H4 (cell line): ENCODE results near the gene EXOC4. TPM values are rescaled to one million over a fixed set of nuclear protein-coding genes. Genes with fewer than 3 reads are reported as not detected.
A peak's percentile ranks its signal among the peaks of the same experiment; 100 is the strongest.
"Not testable (repeated sequence)": the region's sequence is repeated elsewhere in the genome, so short reads cannot be mapped to it uniquely, and the experiment has no call there.

Source experiments
- DNase-seq: peaks from one replicate; pipeline ENCODE4 v3.0.0-alpha.2; 2015; ENCODE audit warnings: low spot score
- total RNA-seq: library from RNA; depleted of rRNA; stranded (reverse); fragments of >200 nt; shearing (Covaris generic); gene quantifications from 2 replicates; pipeline ENCODE4 v1.2.3, GENCODE V29; 2014

The EXOC4 gene
- total RNA-seq, 1 experiment from 2014 or later: 54.3 TPM

DNA sequence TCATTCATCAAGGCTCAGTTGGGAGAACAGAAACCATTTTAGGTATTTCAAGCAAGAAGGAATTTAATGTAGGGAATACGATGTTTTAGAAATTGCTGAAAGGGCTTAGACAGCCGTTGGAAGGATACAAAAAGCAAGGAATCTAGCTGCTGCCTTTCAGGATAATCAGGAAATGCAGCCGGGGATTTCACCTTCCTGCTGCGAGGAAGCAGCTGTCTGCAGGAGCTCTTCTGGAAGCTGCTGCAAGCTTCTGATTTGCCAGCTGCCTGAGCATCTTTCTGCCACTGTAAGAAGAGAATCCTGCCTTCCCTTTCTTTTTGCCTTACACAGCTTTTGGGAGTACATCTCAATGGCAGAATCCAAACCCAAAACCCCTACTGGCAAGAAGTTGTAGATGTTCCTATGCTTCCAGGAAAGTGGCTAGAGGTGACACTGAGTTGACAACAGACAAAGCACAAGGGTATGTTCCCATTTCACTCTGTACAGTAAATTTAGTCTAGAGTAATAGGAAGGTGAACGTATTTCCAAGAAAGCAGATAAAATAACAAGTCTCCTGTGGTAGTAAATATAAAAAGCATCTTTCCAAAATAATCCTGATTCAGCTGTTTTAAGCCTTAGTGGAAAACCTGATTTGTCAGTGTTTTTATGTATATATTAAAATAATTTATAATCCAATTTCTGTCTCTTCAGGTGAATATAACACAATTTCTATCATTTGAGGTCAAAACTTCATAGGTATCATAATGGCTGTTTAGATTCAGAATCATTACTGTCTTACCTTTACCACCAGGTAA, 725.8 kb downstream of the EXOC4 start:
- DNase-seq: no peak

DNA sequence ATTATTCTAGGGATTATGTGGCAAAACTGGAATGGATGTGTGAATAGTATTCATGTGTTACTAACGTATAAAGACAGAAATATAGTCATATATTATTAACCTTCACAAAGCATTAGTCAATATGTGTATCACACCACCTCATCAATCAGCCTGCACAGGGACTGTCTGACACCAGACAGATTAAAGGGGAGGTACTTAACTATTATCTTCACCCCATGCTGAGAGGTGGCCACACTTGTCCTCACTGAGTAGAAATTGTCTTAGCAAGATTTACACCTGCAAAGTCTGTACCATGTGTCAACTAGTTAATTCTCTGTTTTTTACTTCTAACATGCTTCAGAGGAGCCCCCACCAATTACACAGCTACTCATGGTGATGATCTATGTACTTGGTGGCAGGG, 727.9 kb downstream of the EXOC4 start:
- no peak for DNase-seq

DNA sequence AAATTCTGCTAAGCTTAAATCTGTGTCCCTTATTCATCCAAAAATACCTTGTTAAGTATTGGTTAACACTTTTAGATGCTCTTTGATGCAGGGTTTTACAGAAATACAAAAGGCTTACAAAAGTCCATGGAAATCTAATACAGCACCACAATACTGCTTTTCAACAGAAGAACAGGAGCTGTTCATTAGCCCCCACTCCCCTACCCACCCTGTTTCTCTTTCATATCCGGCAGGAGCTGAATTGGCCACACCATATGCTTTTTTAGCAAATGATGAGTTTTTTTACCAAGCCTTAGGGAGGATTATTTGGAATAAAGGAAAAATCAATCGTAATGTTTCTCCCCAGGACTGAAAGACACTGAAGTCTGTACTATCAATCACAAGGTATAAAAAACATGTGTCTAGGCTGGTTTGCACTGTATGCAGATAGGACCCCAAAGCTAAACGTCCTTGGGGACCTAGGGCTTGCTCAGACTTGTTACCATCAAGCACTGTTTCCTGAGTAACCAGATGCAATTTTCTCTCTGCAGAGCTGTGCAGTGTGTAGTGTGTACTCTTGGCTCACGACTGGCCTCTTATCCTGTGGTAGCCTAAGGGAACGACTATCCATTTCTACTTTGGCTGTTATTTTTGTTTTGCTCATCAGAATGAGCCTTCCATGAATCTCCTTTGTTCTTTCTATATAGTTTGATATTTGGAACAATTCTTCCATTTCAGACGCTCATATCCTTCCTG, 731.0 kb downstream of the EXOC4 start:
- DNase-seq: no peak

DNA sequence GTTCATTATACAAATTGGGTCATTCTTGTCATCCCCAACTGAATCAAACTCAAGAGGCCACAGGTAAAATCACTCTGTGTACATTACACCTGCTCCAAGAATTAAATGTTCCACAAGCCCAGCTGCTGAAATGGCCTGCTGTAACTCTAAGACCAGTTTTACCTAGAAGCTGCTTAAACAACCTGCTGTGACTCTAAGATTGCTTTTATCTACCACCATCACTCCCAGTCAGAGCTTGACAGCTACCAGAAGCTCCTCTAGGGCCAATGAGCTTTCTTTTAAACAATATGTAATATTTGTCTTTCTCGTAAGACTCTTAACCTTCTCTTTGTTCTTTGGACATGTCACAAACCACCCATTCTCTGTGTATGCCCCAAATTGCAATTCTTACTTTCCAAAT, 732.4 kb downstream of the EXOC4 start:
- no peak for DNase-seq

DNA sequence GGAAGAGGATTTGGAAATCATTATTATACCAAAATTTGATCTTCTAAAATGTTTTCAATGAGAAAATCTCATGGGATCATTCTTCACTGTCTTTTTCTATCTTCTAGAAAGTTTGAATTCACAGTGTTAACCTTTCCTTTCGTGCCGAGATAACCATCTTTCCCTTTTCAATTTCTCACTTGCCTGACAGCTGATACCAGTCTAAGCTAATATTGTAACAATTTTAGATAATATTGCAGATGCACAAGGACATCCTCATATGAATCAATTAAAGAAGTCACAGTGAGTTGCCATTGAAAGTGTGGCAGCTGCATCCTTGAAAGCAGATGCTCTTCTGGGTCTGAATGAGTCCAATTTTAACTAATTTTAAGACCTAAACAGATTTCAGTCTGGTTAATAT, 734.7 kb downstream of the EXOC4 start:
- no peak for DNase-seq

DNA sequence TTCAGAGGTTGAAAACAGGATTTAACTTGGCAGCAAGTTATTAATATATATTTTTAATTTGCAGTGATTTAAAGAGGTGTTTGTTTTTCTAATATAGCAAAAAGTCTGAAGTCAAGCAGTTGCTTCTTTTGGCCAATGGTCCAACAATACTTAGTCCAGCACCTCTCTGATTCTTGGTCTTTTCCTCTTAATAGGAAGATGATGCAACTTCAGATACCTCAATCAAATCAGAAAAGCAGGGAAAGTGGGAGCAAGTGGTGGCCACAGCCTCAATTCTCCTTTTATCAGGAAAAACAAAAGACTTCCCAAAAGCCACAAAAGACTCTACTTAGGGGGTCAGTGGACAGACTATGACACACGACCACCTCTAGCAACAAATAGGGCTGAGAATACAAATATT, 740.7 kb downstream of the EXOC4 start:
- DNase-seq: no peak

DNA sequence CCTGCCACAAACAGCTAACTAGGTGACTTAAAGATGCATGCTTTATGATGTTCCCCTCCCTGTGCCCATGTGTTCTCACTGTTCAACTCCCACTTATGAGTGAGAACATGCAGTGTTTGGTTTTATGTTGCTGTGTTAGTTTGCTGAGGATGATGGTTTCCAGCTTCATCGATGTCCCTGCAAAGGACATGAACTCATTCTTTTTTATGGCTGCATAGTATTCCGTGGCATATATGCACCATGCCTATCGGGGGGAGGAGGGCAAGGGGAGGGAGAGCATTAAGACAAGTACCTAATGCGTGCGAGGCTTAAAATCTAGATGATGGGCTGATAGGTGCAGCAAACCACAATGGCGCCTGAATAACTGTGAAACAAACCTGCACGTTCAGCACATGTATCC, 741.2 kb downstream of the EXOC4 start:
- DNase-seq: not testable (repeated sequence)

DNA sequence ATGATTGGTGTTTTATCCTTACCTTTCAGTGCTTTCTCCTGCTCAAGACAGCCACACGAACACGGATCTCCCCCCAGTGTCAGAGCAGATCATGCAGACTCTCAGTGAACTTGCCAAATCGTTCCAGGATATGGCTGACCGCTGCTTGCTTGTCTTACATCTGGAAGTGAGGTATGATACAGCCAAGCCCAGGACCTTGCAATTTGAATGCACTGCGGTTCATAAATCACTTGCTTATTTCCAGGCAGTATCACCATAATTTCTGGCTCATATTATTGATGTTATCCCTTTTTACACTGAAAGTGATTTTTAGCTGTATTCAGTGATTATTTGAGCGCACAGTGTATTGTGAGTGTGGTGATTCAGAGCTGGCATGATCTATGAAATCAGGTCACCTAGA, 744.6 kb downstream of the EXOC4 start:
- DNase-seq: no peak

DNA sequence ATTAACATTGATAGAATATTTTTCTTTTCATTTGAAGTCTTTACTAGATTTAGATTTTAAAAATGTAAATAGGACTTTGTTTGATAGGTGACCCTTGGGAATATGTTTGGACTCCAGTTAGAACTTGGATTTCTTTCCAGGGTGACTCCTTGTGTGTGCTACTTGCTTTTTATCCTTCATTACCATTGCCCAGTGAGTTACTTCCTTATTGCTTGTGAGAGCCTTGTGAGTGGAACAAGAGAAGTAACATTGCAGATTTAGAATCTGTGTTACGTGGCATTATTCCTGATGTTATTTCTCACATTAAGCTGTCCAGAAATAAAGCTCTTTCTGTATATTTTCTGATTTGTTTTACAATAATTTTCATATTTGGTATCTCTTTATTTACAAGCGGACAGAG, 746.3 kb downstream of the EXOC4 start:
- no peak for DNase-seq

DNA sequence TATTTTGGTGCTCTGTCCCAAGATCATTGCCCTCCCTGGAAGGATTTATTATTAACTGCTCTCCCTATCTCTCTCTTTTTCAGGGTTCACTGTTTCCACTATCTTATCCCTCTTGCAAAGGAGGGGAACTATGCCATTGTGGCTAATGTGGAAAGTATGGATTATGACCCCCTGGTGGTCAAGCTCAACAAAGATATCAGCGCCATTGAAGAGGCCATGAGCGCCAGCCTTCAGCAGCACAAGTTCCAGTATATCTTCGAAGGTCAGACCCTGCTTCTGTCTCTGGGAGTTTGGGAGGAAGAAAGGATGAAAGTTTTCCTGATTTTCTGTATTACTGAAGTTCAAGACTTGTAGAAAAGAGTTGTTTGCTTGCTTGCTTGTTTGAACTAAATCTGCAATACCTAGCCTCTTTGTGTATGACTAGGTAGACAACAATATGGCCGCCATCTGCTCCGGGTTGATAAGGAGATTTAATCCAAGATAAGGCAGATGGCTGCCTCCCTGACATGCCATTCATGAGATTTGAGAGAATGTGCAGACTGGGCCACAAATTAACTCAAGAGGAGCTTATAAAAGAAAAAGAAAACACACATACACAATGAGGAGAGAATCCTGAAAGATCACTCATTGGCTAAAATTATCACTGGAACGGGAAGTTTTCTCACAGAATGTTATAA, 752.1 kb downstream of the EXOC4 start:
- DNase-seq: no peak

DNA sequence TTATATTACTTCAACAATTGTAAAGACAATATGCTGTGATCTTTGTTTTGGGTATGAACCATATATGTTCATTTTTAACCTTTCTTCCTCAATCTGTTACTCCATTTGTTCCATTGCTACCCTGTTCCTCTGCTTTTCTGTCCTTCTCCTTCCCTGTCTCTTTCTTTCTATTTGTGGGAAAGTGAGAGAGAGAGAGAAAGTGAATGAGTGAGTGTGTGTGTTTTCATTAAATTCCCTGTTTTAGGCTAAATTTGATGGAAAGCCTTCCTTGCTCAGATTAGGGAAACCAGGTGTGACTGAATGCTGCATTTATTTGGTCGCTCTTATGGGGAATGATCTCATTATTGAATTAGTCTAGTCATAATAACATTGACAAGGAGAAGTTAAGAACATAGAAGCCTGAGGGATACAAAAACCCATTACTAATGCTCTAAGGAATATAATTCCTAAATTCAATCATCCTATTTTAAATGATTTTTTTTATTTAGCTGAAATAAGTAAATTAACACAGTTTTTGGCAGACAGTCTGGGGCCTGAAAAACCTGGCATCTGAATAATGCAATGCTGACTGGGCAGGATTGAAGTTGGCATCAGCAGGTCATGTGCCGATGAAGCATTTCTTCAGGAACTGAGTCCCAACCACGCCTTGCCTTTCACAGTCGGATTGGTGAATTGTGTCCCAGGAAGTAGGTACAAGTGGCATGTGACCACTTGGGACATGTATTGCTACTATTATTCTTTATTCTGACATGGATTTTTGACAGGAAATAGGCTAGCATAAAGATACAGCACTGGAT, 756.6 kb downstream of the EXOC4 start:
- no peak for DNase-seq

DNA sequence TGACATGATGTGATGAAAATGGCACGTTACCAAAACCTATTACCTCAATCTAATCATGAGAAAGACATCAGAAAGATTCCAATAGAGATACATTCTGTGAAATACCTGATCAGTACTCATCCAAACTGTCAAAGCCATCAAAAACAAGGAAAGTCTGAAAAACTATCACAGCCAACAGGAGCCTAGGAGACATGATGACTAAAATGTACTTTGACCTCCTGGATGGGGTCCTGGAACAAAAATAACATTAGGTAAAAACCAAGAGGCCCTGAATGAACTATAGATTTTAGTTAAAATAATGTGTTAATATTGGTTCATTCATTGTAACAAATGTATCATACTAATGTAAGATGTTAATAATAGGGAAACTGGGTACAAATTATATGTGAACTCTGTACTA, 760.4 kb downstream of the EXOC4 start:
- no peak for DNase-seq

DNA sequence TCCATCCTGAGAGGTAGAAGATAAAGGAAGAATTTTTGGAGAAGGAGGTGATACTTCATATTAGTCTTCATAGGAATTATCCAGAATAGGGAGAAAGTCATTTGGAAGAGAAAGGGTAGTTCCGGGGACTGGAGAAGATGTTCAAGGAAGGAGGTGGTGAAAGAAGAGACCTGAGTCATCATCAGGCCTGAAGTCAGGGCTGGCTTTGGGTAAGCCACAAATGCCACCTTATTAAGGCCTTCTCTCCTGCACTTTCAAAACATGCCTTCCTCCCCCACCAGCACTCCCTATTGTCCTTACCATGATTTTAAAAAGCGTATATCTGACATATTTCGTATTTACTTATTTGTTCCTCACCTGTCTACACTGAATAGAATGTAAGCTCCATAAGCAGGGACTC, 762.1 kb downstream of the EXOC4 start:
- DNase-seq: no peak

DNA sequence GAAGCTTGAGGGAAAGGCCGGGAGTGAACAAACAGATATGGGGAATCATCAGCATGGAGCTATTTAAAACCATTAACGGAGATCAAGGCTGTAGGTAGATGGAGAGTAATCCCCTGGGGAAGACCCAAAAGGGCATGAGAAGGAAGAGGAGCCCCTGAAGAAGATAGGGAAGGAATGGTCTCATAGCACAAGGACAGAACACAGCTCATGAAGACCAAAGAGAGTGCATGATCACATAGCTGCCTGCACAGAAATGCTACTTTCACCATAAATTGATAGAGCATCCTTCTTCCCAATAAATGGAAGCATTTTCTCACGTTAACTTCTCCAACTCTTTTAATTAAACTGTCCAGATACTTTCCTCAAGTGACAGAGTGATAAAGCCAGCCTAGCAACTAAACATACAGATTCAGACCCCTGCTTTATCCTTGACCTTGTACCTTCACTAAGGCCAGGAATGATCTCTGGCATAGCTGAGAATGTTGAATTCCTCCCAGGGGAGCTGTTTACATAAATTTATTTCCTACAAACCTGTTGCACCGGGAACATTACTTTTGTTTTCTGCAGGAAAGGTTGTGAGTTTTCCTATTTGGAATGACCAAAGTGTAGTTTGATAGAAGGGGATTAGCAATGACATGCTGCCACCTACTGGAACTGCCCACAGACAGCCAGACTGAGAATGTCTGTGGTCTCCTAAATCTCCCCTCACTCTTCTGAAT, 763.5 kb downstream of the EXOC4 start:
- peak; percentile 30 for DNase-seq

DNA sequence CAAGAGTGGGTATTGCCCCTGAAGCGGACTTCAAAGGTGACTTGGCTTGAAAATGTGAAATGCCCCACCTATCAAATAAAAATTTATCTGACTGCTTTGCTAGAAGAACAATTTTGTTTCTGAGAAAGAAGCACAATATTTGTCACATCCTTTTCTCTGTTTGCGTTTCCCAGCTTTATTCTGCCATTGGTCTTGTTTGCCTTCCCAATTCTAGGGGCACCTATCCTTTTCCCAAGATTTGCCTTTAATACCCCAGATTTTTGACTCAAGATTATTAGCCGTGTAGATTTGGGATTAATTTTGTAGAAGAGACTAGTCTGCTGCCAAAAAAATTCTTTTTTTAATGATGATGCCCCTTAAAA, 764.0 kb downstream of the EXOC4 start:
- DNase-seq: no peak

DNA sequence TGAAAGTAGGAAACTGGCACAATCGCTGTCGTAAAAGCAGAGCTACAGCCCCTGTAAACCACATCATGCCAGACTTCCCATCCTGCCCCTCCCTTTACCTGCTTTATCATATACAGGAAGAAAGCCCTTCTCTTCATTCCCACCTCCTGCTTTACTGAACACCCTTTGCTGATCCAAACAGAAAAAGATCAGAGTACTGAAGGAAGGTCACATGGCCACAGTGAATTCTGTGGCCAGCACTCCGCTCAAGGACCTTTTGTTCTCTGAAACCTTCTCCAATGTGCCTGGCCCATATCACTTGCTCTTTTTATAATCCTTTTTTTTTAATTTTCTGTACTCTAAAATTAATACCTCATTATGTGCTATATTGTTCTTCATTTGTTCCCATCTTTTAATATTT, 765.4 kb downstream of the EXOC4 start:
- DNase-seq: no peak

DNA sequence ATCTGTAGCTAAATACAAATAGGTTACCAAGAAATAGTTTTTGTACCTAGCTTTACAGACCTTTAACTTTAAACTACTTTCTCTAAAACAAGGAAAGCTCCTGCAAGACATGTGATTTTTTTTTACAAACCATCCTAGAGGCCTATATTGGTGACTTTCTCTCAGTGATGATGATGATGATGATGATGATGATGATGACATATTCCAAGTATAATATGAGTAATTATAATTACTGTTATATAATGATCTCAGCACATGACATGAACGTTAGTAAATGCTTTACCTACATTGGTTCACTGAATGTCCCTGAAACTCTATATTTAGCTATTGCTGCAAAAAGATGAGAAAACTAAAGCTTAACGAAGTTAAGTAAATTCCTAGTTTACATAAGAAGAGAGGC, 766.4 kb downstream of the EXOC4 start:
- no peak for DNase-seq

DNA sequence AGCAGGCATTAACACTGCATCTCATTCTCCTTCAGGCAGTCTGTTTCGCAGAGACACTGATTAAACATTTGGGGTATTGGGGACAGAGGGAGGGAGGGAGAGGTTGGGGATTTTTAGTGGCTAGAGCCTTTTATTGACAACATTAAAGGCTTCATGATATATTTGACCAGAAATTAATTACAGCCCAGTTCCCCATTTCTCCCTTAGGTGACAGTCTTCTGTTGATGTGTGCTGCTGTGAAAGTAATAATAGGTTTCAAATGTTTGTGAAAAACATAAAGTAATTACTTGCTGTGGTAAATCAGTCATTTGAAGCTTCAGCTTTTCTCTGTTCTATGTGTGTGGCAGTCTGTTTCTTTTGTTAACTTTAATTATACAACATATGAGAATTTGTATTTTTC, 769.0 kb downstream of the EXOC4 start:
- DNase-seq: no peak

DNA sequence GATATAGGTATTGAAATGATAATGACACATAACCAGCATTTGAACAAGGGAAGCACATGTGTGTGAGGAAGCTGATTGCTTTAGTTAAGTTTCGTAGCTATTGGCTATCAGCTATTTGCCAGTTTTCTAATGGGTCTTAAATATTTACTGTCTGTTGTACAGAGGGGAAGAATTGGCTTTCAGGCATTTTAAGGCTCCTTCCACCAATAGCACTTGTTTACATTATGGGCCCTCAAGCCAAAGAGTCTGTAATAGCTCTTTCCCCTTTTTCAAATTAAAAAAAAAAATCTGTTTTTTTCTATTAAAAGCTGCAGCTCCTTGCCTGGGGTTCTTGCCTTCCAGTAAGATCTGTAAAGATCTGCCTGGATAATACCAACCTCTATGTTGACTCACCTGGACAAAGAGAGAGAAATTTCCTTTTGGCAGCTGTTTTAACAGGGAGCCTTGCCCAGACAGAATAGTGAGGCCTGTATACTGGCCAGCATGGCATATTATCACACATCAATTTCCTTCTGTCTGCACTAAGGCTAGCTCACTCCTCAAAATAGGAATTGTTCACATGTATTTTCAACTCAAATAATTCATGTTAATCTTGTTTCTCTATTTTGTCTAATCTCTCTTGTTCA, 769.5 kb downstream of the EXOC4 start:
- no peak for DNase-seq

DNA sequence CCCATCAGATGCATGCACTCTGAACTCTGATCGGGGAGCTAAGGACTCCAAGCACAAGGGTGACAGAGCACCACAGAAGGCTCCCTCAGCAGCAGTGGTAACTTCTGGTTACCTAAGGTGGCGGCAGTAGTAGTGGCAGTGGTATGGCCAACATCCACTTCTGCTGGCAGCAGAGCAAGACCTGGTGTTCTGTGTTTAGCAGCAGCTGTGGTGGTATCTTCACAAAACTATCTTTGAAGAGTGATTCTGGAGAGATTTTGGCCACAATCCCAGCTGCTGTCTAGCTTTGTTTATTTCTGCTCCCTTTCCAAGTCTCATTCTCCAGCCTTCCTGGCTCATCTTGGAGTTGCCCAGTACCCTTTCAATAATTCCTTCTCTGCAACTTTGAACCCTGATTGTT, 771.9 kb downstream of the EXOC4 start:
- DNase-seq: no peak

DNA sequence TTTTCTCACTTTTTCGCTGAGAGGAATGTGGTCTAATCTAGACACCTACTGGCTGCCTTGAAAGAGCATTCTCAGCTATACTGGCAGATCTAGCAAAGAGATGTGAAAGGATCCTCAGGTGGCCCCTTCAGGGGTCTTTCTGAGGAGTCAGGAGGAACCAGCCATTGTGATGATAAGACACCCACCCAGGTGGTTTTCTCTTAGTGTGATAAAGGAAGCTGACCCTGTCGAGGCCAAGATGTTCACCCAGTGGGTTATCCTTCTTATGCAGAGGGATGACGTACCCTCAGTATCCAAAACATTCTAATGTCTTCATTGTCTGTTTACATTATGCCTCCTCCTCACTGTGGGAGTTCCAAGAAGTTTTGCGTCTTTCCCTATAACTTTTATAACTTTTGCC, 776.0 kb downstream of the EXOC4 start:
- no peak for DNase-seq
